ENCODE results near the gene MBNL1. TPM values are rescaled to one million over a fixed set of nuclear protein-coding genes. Genes with fewer than 3 reads are reported as not detected.

MBNL1 gene
- total RNA-seq, 4 donors from 2014 or later = 413 to 774 (median 604) TPM

DNA sequence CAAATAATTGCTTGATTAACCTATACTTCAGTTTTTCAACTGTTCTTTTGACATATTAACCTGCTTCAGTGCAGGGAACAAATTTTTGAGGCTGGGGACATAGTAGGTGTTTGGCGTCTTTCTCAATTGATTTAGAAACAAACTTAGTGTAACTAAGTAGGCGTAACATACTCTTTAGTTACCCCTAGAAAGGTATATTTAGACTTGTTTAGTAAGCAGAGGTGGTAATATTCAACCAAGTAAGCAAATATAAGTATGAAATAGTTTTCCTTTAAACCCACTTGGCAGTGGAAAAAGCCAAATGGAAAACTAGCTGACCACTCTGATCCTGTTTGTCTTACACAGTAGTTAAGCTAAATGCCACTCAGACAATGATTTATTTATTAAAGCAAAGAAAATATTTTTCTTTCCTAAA is 113.2 kb downstream of the MBNL1 start:
- TF ChIP-seq, protein P1, sequence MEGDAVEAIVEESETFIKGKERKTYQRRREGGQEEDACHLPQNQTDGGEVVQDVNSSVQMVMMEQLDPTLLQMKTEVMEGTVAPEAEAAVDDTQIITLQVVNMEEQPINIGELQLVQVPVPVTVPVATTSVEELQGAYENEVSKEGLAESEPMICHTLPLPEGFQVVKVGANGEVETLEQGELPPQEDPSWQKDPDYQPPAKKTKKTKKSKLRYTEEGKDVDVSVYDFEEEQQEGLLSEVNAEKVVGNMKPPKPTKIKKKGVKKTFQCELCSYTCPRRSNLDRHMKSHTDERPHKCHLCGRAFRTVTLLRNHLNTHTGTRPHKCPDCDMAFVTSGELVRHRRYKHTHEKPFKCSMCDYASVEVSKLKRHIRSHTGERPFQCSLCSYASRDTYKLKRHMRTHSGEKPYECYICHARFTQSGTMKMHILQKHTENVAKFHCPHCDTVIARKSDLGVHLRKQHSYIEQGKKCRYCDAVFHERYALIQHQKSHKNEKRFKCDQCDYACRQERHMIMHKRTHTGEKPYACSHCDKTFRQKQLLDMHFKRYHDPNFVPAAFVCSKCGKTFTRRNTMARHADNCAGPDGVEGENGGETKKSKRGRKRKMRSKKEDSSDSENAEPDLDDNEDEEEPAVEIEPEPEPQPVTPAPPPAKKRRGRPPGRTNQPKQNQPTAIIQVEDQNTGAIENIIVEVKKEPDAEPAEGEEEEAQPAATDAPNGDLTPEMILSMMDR (IDR thresholded peaks at IDR 0.05; ENCODE audit: low read depth) = no peak

GRCh38 chr3:152382312-152383135 is 113.8 kb downstream of the MBNL1 start:
- TF ChIP-seq, protein P1 (IDR thresholded peaks at IDR 0.05; ENCODE audit: low read depth) = no peak

DNA sequence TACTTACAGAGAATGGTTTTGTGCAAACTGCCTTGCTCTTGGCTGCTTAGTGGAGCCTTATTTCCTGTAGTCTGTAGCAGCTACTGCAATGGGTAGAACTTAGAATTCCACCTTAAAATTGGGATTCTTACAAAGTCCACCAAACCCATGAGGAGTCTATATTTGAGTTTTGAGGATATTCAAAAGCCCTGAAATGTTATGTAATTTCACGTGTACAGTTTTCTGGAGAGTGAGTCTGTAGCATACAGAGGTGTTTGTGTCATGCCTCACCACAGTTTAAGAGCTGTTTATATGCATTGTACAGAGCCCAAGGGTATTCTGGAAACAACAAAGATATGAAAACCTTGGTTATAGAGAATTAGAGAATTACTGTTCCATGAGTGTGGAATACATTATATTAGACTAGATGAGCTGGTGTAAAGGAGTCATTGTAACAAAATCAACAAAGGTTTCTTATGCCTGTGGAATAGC is 114.4 kb downstream of the MBNL1 start:
- TF ChIP-seq, protein P1 (IDR thresholded peaks at IDR 0.05; ENCODE audit: low read depth) = no peak

DNA sequence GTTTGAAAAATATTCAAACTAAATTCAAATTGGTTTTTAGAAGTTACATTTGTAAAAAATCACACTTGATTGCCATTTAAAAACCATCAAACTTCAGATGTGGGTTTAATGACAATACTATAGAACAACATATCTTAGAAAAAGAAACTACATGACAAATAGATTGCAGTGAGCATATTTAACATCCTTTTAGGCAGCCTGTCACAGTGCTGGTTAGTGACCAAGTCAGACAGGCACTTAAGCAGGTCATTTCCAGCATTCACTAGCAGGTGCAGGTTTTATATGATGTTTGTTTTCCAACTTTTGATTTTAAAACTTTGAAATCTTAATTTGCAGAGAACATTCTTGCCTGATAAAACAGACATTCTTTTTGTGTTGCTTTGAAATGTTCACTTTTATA is 115.7 kb downstream of the MBNL1 start:
- TF ChIP-seq, protein P1 (IDR thresholded peaks at IDR 0.05; ENCODE audit: low read depth) = no peak

GRCh38 chr3:152385761-152386160 is 117.0 kb downstream of the MBNL1 start:
- TF ChIP-seq, protein P1 (IDR thresholded peaks at IDR 0.05; ENCODE audit: low read depth) = no peak

GRCh38 chr3:152386208-152386607 is 117.5 kb downstream of the MBNL1 start:
- TF ChIP-seq, protein P1 (IDR thresholded peaks at IDR 0.05; ENCODE audit: low read depth) = no peak

DNA sequence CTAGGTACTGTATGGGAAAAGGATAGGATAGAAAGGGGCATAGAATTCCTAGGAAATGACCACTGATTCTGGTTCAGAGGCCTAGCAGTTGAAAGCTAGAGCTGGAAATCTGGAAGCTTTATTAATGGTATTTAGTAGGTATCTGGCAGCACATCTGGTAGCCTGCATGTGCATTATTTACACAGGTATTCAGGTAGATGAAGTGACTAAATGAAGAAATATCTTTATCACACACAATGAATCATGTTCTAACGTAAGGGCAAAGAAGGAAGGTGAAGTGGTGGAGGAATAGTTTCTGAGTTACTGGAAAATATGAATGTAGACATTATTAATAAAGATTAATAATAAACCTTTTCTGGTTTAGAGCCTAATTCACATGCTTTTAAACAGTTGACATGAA is 119.9 kb downstream of the MBNL1 start:
- TF ChIP-seq, protein P1 (IDR thresholded peaks at IDR 0.05; ENCODE audit: low read depth) = no peak
